Central memory CD8-positive, alpha-beta T cell (primary cell): Measurements from ENCODE around the gene BCLAF1.

ENCODE experiments used
- ATAC-seq: fragments of 150-1000 bp; cut with Tn5 transposase; replicated peaks from 2 replicates; pipeline ENCODE4 v1.10.0; 2022; ENCODE audit warnings: mild to moderate bottlenecking, moderate FRiP score, moderate number of reproducible peaks; ENCODE audit not compliant: poor library complexity, severe bottlenecking; ENCODE audit errors: extremely low read depth
- DNase-seq, 2 donors: peaks; one replicate each; pipeline ENCODE4 v3.0.0; 2021; ENCODE audit warnings: low spot score in 2 of 2
- H3K27ac Mint-ChIP-seq: one replicate; pipeline ENCODE4 v1.8.0; 2022; ENCODE audit warnings: low read depth, mild to moderate bottlenecking, moderate library complexity, mixed read lengths
- H3K27me3 Mint-ChIP-seq: one replicate; pipeline ENCODE4 v1.8.0; 2022; ENCODE audit warnings: mixed read lengths
- H3K36me3 Mint-ChIP-seq: one replicate; pipeline ENCODE4 v1.8.0; 2022; ENCODE audit warnings: mild to moderate bottlenecking, moderate library complexity, mixed read lengths; ENCODE audit not compliant: insufficient read depth
- H3K4me1 Mint-ChIP-seq: one replicate; pipeline ENCODE4 v1.8.0; 2022; ENCODE audit warnings: mixed read lengths
- H3K4me3 Mint-ChIP-seq: one replicate; pipeline ENCODE4 v1.8.0; 2022; ENCODE audit warnings: mild to moderate bottlenecking, moderate library complexity, mixed read lengths
- H3K9me3 Mint-ChIP-seq: one replicate; pipeline ENCODE4 v1.8.0; 2022; ENCODE audit warnings: mixed read lengths

The BCLAF1 gene

GRCh38 chr6:136253734-136254133 is 35.9 kb downstream of the BCLAF1 start:
- H3K9me3 Mint-ChIP-seq = no peaks in the 10 kb centered on the region

DNA sequence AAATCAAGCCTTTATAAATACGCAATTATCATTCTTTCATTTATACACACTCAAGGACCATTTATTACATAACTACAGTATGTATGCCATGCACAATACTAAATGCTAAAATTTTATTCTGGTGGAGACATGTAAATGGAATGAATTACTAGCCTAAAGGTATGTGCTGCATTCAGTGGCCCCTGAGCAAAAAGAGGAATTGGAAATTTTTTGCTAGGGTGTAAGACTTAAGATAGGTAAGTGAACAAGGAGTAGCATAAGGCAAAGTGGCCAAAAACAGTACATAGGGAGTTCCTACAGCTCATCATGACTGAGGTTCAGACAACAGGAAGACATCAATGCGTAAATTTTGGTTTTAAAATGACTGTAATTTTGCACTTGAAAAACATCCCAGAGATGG is 37.2 kb downstream of the BCLAF1 start:
- H3K27ac Mint-ChIP-seq = peak overlapping the region; percentile 9
- DNase-seq = no peak
- peaks cover 34% of the 10 kb centered on the region for H3K36me3 Mint-ChIP-seq
- H3K4me1 Mint-ChIP-seq = peaks cover 39% of the 10 kb centered on the region
- ATAC-seq = no peak
- no peak overlapping the region for H3K4me3 Mint-ChIP-seq
- no peaks in the 10 kb centered on the region for H3K27me3 Mint-ChIP-seq
- no peaks in the 10 kb centered on the region for H3K9me3 Mint-ChIP-seq

More at GRCh38 chr6:136253734-136254133, 35.9 kb downstream of the BCLAF1 start:
- peaks cover 38% of the 10 kb centered on the region for H3K36me3 Mint-ChIP-seq
- DNase-seq = no peak
- H3K27ac Mint-ChIP-seq = no peak overlapping the region
- ATAC-seq = no peak
- no peaks in the 10 kb centered on the region for H3K27me3 Mint-ChIP-seq
- no peak overlapping the region for H3K4me3 Mint-ChIP-seq
- H3K4me1 Mint-ChIP-seq = peaks cover 39% of the 10 kb centered on the region

DNA sequence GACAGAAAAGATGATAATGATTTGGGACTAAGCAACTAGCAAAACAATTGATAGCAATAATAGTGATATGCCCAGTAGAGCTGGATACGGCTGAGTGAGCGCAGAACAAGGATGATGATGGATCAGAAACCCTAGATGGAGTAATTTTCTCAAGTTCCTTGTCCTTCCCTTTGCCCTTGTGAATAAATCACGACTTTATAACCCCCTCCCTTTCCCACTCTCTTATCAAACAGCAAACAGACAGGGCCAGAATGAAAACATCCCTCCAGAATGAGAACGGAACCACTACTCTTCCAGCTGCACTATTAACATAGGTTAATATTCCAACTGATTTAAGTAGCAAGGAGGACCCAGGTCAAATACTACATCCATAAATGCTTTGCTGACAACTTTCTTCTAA is 38.3 kb downstream of the BCLAF1 start:
- peak overlapping the region; percentile 27 for H3K27ac Mint-ChIP-seq
- H3K9me3 Mint-ChIP-seq = no peaks in the 10 kb centered on the region
- H3K4me1 Mint-ChIP-seq = peaks cover 39% of the 10 kb centered on the region

DNA sequence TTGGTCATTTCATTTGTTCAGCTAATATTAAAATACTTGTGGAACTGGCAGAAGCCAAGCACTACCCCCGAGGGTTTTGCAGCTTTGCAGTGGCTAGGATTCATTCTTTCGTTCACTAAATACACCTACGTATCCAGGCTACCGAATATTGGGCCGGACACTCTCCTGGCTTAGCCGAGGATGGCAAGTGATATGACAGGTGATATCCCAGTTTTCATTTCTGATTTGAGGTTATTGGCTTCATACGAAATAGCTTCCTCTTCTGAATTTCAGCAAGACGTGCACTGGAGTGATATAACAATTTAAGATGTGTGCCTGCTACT is 39.0 kb downstream of the BCLAF1 start:
- no peak for DNase-seq
- H3K4me1 Mint-ChIP-seq = peaks cover 39% of the 10 kb centered on the region
- H3K4me3 Mint-ChIP-seq = peak overlapping the region; percentile 96
- H3K27ac Mint-ChIP-seq = peak overlapping the region; percentile 75
- ATAC-seq = peak; percentile 1
- H3K36me3 Mint-ChIP-seq = peaks cover 23% of the 10 kb centered on the region
- no peaks in the 10 kb centered on the region for H3K27me3 Mint-ChIP-seq
- no peaks in the 10 kb centered on the region for H3K9me3 Mint-ChIP-seq

More for the DNA sequence above, 38.3 kb downstream of the BCLAF1 start:
- ATAC-seq (no peak), DNase-seq (no peak)
- Mint-ChIP-seq H3K36me3 (peaks cover 26% of the 10 kb centered on the region), H3K4me3 (peak overlapping the region; percentile 96), H3K27me3 (no peaks in the 10 kb centered on the region)

DNA sequence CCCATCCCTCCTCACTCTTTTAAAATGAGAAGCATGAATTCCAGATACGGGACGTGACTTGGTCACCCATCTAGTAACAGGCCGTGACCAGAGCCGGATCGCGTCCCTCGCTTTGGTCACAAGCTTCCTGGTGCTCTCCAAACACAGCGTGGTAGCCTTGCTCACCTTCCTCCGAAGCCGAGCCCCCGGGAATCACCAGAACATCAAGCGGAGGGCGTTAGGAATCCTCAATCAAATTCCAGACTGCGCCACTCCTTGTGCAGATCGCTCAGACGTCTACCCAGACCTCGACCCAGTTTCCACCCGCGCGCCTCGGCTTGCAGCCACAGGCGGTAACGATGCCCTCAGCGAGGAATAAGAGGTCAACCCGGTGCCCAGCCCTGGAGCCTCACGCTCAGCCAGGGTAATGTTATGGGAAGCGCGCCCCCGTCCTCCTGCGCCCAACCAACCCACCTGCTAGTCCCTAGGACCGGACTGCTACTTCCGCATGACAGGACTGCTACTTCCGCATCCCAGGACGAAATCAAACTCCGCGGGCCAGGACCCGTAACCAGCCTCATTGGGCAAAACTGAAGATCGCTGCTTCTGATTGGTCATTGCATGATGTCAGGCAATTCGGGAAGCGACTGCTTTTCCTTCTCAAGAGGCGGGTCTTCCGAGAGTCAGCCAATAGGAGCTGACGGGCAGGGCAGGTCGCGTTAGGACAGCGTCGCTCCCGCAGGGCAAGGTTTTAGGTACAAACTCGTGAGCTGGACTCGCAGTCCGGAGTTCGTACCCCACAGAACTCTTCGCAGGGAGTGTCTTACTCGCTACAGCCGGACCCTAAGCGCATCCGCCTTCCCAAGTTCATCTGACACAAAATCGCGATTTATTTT is 39.6 kb downstream of the BCLAF1 start, which contains the start of gene MTFR2:
TSS of gene MTFR2 (minus strand) at position 501 of the 875 bp plus-strand sequence. CDS start 1,212 bp downstream, outside the sequence.
- peaks cover 39% of the 10 kb centered on the region for H3K4me1 Mint-ChIP-seq

GRCh38 chr6:136249336-136249735 is 40.3 kb downstream of the BCLAF1 start:
- H3K9me3 Mint-ChIP-seq = no peaks in the 10 kb centered on the region
- H3K36me3 Mint-ChIP-seq = peaks cover 19% of the 10 kb centered on the region
- ATAC-seq (no peak), DNase-seq (no peak)
- peak overlapping the region; percentile 96 for H3K4me3 Mint-ChIP-seq
- no peak overlapping the region for H3K27ac Mint-ChIP-seq
- H3K27me3 Mint-ChIP-seq = no peaks in the 10 kb centered on the region
- peaks cover 39% of the 10 kb centered on the region for H3K4me1 Mint-ChIP-seq

More for the DNA sequence above, 39.6 kb downstream of the BCLAF1 start, which contains the start of gene MTFR2:
- H3K9me3 Mint-ChIP-seq = no peaks in the 10 kb centered on the region
- ATAC-seq (peak; percentile 92), DNase-seq (peak; percentile 82 to 91)
- peak within 1 kb of the TSS; percentile 75 for H3K27ac Mint-ChIP-seq
- H3K27me3 Mint-ChIP-seq = no peaks in the 10 kb centered on the region
- H3K4me3 Mint-ChIP-seq = peak within 1 kb of the TSS; percentile 96
- peaks cover 21% of the 10 kb centered on the region for H3K36me3 Mint-ChIP-seq

- Mint-ChIP-seq H3K9me3 (no peaks in the 10 kb centered on the region), H3K4me3 (no peak overlapping the region), H3K4me1 (peaks cover 5% of the 10 kb centered on the region), H3K36me3 (peaks cover 8% of the 10 kb centered on the region), H3K27me3 (no peaks in the 10 kb centered on the region), H3K27ac (no peak overlapping the region)
- ATAC-seq (no peak), DNase-seq (no peak)
Measured at GRCh38 chr6:136244061-136244616, 45.5 kb downstream of the BCLAF1 start.

DNA sequence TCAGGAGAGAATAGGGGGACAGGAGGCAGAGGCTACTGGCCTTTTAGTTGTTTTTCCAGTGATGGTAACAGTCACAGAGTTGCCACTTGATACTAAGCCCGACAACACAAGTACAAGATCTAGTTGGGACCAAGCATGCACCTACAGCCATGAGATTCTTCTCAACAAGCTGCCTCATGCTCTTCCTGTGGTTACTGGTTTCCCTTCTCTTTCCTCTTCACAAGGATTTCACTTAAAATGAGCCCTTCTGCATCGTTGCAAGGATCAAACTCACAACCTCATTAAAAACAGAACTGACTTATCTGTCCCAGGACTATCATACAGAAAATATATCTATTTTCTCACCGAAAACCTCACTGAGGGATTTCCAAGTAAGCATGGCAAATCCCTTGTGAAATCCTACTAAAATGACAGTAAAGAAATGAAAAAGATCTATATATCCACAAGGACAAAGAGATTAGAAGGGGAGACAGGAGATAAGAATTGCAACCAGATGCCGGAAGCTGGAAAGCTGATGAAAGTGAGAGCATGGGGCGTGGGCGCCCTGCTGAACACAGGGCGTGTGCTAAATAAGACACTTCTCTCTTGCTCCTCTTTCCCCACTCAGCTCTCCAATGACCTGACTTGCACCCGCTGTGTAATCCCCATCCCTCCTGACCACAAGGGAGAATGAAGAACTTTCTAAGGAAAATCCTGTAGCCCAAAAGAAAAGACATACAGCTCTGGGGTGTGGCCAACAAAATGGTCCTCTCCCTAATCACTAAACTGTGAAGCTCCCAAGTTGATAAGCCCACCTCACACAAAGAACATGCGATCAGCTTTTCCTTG is 53.0 kb downstream of the BCLAF1 start:
- ATAC-seq (no peak), DNase-seq (no peak)
- Mint-ChIP-seq H3K27ac (no peak overlapping the region), H3K27me3 (no peaks in the 10 kb centered on the region), H3K4me3 (no peak overlapping the region), H3K36me3 (no peaks in the 10 kb centered on the region), H3K4me1 (no peaks in the 10 kb centered on the region), H3K9me3 (no peaks in the 10 kb centered on the region)

- H3K4me1 Mint-ChIP-seq = no peaks in the 10 kb centered on the region
- DNase-seq (no peak), ATAC-seq (no peak)
- no peak overlapping the region for H3K27ac Mint-ChIP-seq
- H3K4me3 Mint-ChIP-seq = no peak overlapping the region
- no peaks in the 10 kb centered on the region for H3K9me3 Mint-ChIP-seq
- H3K27me3 Mint-ChIP-seq = no peaks in the 10 kb centered on the region
- H3K36me3 Mint-ChIP-seq = no peaks in the 10 kb centered on the region
Measured at GRCh38 chr6:136235233-136235564, 54.4 kb downstream of the BCLAF1 start.

- Mint-ChIP-seq H3K27ac (no peak overlapping the region), H3K36me3 (no peaks in the 10 kb centered on the region), H3K4me1 (no peaks in the 10 kb centered on the region)
Measured at GRCh38 chr6:136232701-136233100, 56.9 kb downstream of the BCLAF1 start.

DNA sequence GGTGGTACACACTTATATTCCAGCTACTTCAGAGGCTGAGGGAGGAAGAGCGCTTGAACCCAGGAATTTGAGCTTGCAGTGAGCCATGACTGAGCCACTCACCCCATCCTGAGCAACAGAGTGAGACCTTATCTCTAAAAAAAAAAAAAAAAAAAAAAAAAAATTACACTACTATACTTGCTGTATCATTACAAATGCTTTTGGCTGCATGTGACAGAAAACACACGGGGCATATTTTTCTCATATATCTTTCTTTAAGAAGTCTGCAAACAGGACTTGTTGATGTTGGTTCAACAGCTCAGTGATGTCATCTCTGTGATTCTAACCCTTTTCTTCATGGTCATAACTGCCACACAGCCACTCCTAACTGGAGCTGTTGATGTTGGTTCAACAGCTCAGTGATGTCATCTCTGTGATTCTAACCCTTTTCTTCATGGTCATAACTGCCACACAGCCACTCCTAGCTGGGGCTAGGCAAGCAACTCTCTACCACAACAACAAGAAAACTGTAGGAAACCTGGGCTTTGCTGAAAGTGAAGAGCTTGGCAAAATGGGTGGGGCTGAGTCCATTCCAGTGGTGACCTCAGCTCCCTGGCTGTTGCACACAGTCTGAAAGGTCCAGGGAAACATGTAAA is 59.3 kb downstream of the BCLAF1 start:
- Mint-ChIP-seq H3K4me1 (peaks cover 13% of the 10 kb centered on the region), H3K27ac (no peak overlapping the region), H3K4me3 (no peak overlapping the region), H3K27me3 (no peaks in the 10 kb centered on the region), H3K9me3 (no peaks in the 10 kb centered on the region), H3K36me3 (no peaks in the 10 kb centered on the region)
- ATAC-seq (no peak), DNase-seq (no peak)

More at GRCh38 chr6:136232701-136233100, 56.9 kb downstream of the BCLAF1 start:
- ATAC-seq (no peak), DNase-seq (no peak)
- no peak overlapping the region for H3K4me3 Mint-ChIP-seq
- no peaks in the 10 kb centered on the region for H3K27me3 Mint-ChIP-seq
- no peaks in the 10 kb centered on the region for H3K9me3 Mint-ChIP-seq

DNA sequence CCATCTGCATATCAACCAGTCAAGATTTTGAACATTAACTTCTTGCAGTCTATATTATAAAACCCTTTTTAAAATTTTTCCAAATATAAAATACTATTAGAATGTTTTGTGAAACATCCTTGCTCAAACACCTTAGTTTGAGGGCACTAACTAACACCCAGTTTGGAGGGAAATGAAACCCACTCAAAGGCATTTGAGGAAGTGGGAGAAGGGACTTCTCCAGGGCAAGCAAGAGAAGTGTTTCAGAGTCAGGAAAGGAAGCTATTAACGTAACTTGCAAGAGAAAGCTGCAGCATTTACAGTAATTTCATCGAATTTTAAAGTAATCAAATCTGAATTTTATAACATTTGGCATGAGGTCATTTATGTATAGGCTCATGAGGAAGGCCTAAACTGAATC is 60.8 kb downstream of the BCLAF1 start:
- ATAC-seq (no peak), DNase-seq (no peak)
- Mint-ChIP-seq H3K27me3 (no peaks in the 10 kb centered on the region), H3K4me3 (no peak overlapping the region), H3K36me3 (no peaks in the 10 kb centered on the region), H3K27ac (no peak overlapping the region), H3K9me3 (no peaks in the 10 kb centered on the region), H3K4me1 (peaks cover 13% of the 10 kb centered on the region)
